ENCODE data around the gene CADM1. TPM values are rescaled to one million over a fixed set of nuclear protein-coding genes. Genes with fewer than 3 reads are reported as not detected.

Gene CADM1
- total and polyA plus RNA-seq, 9 of the 15 experiments (the other 6 are each of a cell fraction or from before 2014, with no cell fraction given), result 0.42 TPM; not detected in 8

DNA sequence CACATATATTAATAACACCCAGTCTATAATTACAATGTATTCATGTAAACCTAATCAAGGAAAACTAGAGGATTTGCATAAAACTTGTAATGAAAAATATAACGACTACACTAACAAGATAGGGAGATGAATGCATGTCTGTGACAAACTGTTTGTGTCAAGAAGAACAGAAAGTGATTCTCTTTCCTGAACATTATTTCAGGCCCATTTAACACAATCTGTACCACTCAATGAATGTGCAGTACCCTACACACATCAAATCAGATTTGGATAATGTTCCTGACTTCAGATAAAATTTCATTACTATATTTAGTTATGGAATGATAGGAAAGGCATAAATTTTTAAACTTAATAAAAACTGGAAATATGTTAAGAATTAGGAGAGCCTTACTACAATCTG is 93.1 kb downstream of the CADM1 start (continued):
- no peak for TF ChIP-seq PTTG1 (tag; IDR thresholded peaks at IDR 0.05; ENCODE audit: low read depth)

- in situ Hi-C loops (cut with MboI), result no loop called here
- POLR2A ChIA-PET, result no interaction called here
- Histone ChIP-seq H4K20me1 (replicated peaks; ENCODE audit: control insufficient read depth, insufficient read depth, low read length) (no peaks in the 10 kb centered on the region), H3K27ac (ENCODE audit: extremely low read depth, low read depth, low read length) (no peak overlapping the region), H2AFZ (ENCODE audit: low read depth, low read length) (no peak overlapping the region), H3K9me1 (ENCODE audit: control insufficient read depth, insufficient read depth, low read length) (no peaks in the 10 kb centered on the region), H3K36me3 (ENCODE audit: control insufficient read depth, insufficient read depth, low read length) (no peaks in the 10 kb centered on the region), H3K4me2 (ENCODE audit: insufficient read depth, low read length) (no peak overlapping the region), H3K4me1 (replicated peaks in 1 of 2; ENCODE audit: control insufficient read depth in 2 of 2, insufficient read depth in 2 of 2, low read length in 2 of 2) (no peaks in the 10 kb centered on the region), H3K4me3 (no peak overlapping the region), H3K9ac (ENCODE audit: insufficient read depth in 1 of 2, low read depth in 2 of 2, low read length in 2 of 2) (no peak overlapping the region), H3K79me2 (ENCODE audit: control insufficient read depth, insufficient read depth, low read length) (no peaks in the 10 kb centered on the region), H3K9me3 (replicated peaks; ENCODE audit: control insufficient read depth, insufficient read depth, low read depth, low read length) (no peaks in the 10 kb centered on the region), H3K27me3 (ENCODE audit: control insufficient read depth in 2 of 2, insufficient read depth in 2 of 2, low read length in 2 of 2) (no peaks in the 10 kb centered on the region)
- no TSS peak for BruUV-seq (replicated peaks)
- intact Hi-C loops (cut with micrococcal nuclease), result no loop called here
- CTCF ChIA-PET (ENCODE audit: low intra/inter-chr PET ratio), result no interaction called here
- WGBS (ENCODE audit: insufficient coverage, low coverage, missing lambda C conversion rate), result 4% methylated on average over 4 of the region's 4 CpGs
- DNase-seq (ENCODE audit: extremely low read depth in 1 of 4, low spot score in 3 of 4) (no peak), ATAC-seq (no peak), FAIRE-seq (no peak)
- TF ChIP-seq ZNF212 (CRISPR knock-in tag; IDR thresholded peaks at IDR 0.05) (no peak), BCOR (IDR thresholded peaks at IDR 0.05) (no peak)
These were observed 94.5 kb downstream of the CADM1 start for GRCh38 chr11:115409691-115410220.

DNA sequence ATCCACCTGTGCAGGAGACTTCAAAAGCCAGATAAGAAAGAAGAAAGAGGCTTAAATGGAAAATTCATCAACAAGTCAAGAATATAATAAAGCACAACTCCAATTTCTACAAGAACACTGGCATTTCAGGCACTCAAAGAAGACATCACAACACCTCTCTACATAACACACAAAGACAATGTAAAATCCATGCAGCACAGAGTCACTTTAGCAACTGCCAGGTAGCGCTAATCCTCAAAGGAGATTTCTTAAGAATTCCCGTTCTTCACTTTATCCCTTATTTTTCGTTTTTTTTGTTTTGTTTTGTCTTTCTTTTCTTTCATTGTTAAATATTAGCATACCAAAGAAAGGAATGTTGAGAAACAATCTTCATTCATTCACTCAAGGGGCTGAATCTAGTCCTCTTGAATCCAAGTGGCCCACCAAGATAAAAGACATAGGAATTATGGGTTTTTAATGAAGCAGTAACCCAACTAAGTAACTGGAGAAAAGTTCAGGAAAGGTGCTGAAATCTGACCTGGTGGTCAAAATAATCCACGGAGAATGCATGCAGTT is 95.0 kb downstream of the CADM1 start:
- H4K20me1 ChIP-seq (replicated peaks; ENCODE audit: control insufficient read depth, insufficient read depth, low read length), result no peaks in the 10 kb centered on the region
- no peak overlapping the region for H3K27ac ChIP-seq (ENCODE audit: extremely low read depth, low read depth, low read length)
- H3K36me3 ChIP-seq (ENCODE audit: control insufficient read depth, insufficient read depth, low read length), result no peaks in the 10 kb centered on the region
- FAIRE-seq (no peak), DNase-seq (ENCODE audit: extremely low read depth in 1 of 4, low spot score in 3 of 4) (no peak), ATAC-seq (no peak)
- no peaks in the 10 kb centered on the region for H3K79me2 ChIP-seq (ENCODE audit: control insufficient read depth, insufficient read depth, low read length)
- ChIA-PET CTCF (ENCODE audit: low intra/inter-chr PET ratio) (no interaction called here), POLR2A (no interaction called here)
- no peaks in the 10 kb centered on the region for H3K9me1 ChIP-seq (ENCODE audit: control insufficient read depth, insufficient read depth, low read length)
- H3K9me3 ChIP-seq (replicated peaks; ENCODE audit: control insufficient read depth, insufficient read depth, low read depth, low read length), result no peaks in the 10 kb centered on the region
- H3K4me1 ChIP-seq (replicated peaks in 1 of 2; ENCODE audit: control insufficient read depth in 2 of 2, insufficient read depth in 2 of 2, low read length in 2 of 2), result no peaks in the 10 kb centered on the region
- H2AFZ ChIP-seq (ENCODE audit: low read depth, low read length), result no peak overlapping the region
- WGBS (ENCODE audit: insufficient coverage, low coverage, missing lambda C conversion rate), result 0% methylated on average over 4 of the region's 4 CpGs
- H3K9ac ChIP-seq (ENCODE audit: insufficient read depth in 1 of 2, low read depth in 2 of 2, low read length in 2 of 2), result no peak overlapping the region
- no peak overlapping the region for H3K4me2 ChIP-seq (ENCODE audit: insufficient read depth, low read length)
- no peak overlapping the region for H3K4me3 ChIP-seq
- H3K27me3 ChIP-seq (ENCODE audit: control insufficient read depth in 2 of 2, insufficient read depth in 2 of 2, low read length in 2 of 2), result no peaks in the 10 kb centered on the region
- no TSS peak for BruUV-seq (replicated peaks)
- no peak for TF ChIP-seq SP2 (IDR thresholded peaks at IDR 0.05; ENCODE audit: extremely low read depth, low read depth, low read length, poor library complexity, severe bottlenecking)
- TF ChIP-seq, protein P1, sequence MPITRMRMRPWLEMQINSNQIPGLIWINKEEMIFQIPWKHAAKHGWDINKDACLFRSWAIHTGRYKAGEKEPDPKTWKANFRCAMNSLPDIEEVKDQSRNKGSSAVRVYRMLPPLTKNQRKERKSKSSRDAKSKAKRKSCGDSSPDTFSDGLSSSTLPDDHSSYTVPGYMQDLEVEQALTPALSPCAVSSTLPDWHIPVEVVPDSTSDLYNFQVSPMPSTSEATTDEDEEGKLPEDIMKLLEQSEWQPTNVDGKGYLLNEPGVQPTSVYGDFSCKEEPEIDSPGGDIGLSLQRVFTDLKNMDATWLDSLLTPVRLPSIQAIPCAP (CRISPR knock-in tag; IDR thresholded peaks at IDR 0.05; ENCODE audit: borderline replicate concordance), result no peak
- no peak for TF ChIP-seq RBM17 (IDR thresholded peaks at IDR 0.05; ENCODE audit: borderline replicate concordance, low read depth, low read length)
- TF ChIP-seq FOXM1 (IDR thresholded peaks at IDR 0.05; ENCODE audit: low read depth), result no peak
- TF ChIP-seq FOXM1 (CRISPR knock-in tag; IDR thresholded peaks at IDR 0.05; ENCODE audit: low read depth), result no peak
- TF ChIP-seq SMARCA4 (IDR thresholded peaks at IDR 0.05), result no peak
- TF ChIP-seq RBM34 (IDR thresholded peaks at IDR 0.05; ENCODE audit: borderline replicate concordance, insufficient read depth, low read length), result no peak
- in situ Hi-C loops (cut with MboI) (no loop called here), intact Hi-C loops (cut with micrococcal nuclease) (no loop called here)

Data from K562 (cell line).